ENCODE measurements around the gene NLGN2.
A peak's percentile ranks its signal among the peaks of the same experiment; 100 is the strongest.

Gene NLGN2

GRCh38 chr17:7414837-7415236 lies 7.2 kb downstream of the NLGN2 start:
- no peak for DNase-seq

- no peak for DNase-seq
These were observed 8.1 kb downstream of the NLGN2 start for GRCh38 chr17:7415784-7416183.

GRCh38 chr17:7416323-7416722 lies 8.7 kb downstream of the NLGN2 start:
- DNase-seq: no peak

- DNase-seq: no peak
These were observed 9.5 kb downstream of the NLGN2 start for GRCh38 chr17:7417056-7417655.

- no peak for DNase-seq
These were observed 11.0 kb downstream of the NLGN2 start for GRCh38 chr17:7418472-7419152.

- no peak for DNase-seq
These were observed 12.4 kb downstream of the NLGN2 start, which contains the start of gene SPEM1 for GRCh38 chr17:7419819-7420610. Gene SPEM1, plus strand, starts transcription at chr17:7420324. Its CDS starts 61 bp downstream, at chr17:7420385.

GRCh38 chr17:7421186-7421585 lies 13.5 kb downstream of the NLGN2 start:
- DNase-seq: no peak

GRCh38 chr17:7423679-7424078 lies 16.0 kb downstream of the NLGN2 start:
- DNase-seq: no peak

GRCh38 chr17:7425316-7425715 lies 17.7 kb downstream of the NLGN2 start, which contains the start of gene SPEM2:
Gene SPEM2, plus strand, starts transcription at chr17:7425616. Its CDS starts 73 bp downstream, at chr17:7425689.
- DNase-seq: no peak

- no peak for DNase-seq
These were observed 18.1 kb downstream of the NLGN2 start for GRCh38 chr17:7425756-7426155.

- DNase-seq: no peak
These were observed 18.7 kb downstream of the NLGN2 start for GRCh38 chr17:7426203-7426863.

GRCh38 chr17:7426896-7427489 lies 19.3 kb downstream of the NLGN2 start:
- no peak for DNase-seq

- DNase-seq: no peak
These were observed 19.9 kb downstream of the NLGN2 start for GRCh38 chr17:7427549-7427948.

- DNase-seq: no peak
These were observed 20.9 kb downstream of the NLGN2 start, which contains the start of gene SPEM3 for GRCh38 chr17:7428557-7428956. Gene SPEM3, plus strand, starts transcription at chr17:7428857. Its CDS starts 46 bp downstream, at chr17:7428903.

- no peak for DNase-seq
These were observed 22.1 kb downstream of the NLGN2 start for GRCh38 chr17:7429722-7430121.

- no peak for DNase-seq
These were observed 23.6 kb downstream of the NLGN2 start for GRCh38 chr17:7431231-7431630.

- no peak for DNase-seq
These were observed 24.7 kb downstream of the NLGN2 start for GRCh38 chr17:7432296-7432695.

- peak; percentile 35 for DNase-seq
These were observed 28.3 kb downstream of the NLGN2 start for GRCh38 chr17:7435676-7436555.

- DNase-seq: peak; percentile 67
These were observed 29.1 kb downstream of the NLGN2 start for GRCh38 chr17:7436556-7437368.

GRCh38 chr17:7437369-7437863 lies 29.8 kb downstream of the NLGN2 start:
- DNase-seq: no peak

Data from NCI-H345 (cell line).